IgD-negative memory B cell (primary cell): ENCODE measurements around the gene C11orf16. TPM values are rescaled to one million over a fixed set of nuclear protein-coding genes. Genes with fewer than 3 reads are reported as not detected.

Experiments
- H3K27ac Mint-ChIP-seq, 3 donors: one replicate each; pipeline ENCODE4 v1.8.0; 2020 to 2022; ENCODE audit warnings: mild to moderate bottlenecking in 3 of 3, mixed read lengths in 3 of 3, moderate library complexity in 1 of 3
- H3K27me3 Mint-ChIP-seq: one replicate; pipeline ENCODE4 v1.8.0; 2021; ENCODE audit warnings: mixed read lengths
- H3K36me3 Mint-ChIP-seq: one replicate; pipeline ENCODE4 v1.8.0; 2020; ENCODE audit warnings: mild to moderate bottlenecking, mixed read lengths
- H3K4me1 Mint-ChIP-seq, 3 donors: one replicate each; pipeline ENCODE4 v1.8.0; 2020 to 2022; ENCODE audit warnings: mixed read lengths in 3 of 3, mild to moderate bottlenecking in 1 of 3
- H3K4me3 Mint-ChIP-seq, 4 donors: one replicate each; pipeline ENCODE4 v1.8.0; 2020 to 2022; ENCODE audit warnings: mild to moderate bottlenecking in 4 of 4, mixed read lengths in 4 of 4, moderate library complexity in 3 of 4
- H3K9me3 Mint-ChIP-seq, 3 donors: one replicate each; pipeline ENCODE4 v1.8.0; 2020 to 2021; ENCODE audit warnings: mixed read lengths in 3 of 3, mild to moderate bottlenecking in 1 of 3
- polyA plus RNA-seq: library from polyadenylated mRNA; unstranded; fragments of 300-500 nt; fragmentation: Illumina TruSeq; gene quantifications from one replicate; pipeline ENCODE4 v1.2.3, GENCODE V29; 2021

Gene C11orf16
- polyA plus RNA-seq, 1 donor from 2014 or later: not detected

DNA sequence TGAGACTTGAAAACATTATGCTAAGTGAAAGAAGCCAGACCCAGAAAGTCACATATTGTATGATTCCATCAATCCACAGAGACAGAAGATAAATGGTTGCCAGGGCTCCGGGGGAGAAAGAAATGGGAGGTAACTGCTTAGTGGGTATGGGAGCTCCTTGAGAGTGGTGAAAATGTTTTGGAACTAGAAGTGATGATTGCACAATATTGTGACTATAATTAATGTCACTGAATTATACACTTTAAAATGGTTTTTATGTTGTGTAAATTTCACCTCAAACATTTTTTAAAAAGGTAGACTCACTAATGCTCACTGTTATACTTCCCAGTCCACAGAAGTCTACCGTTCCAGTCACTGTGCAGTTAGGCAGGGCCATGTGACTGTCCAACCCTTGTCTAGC is 54.0 kb downstream of the C11orf16 start:
- no peaks in the 10 kb centered on the region for H3K9me3 Mint-ChIP-seq
- H3K4me3 Mint-ChIP-seq: no peak overlapping the region
- H3K27me3 Mint-ChIP-seq: peaks cover 10% of the 10 kb centered on the region
- peaks cover 7 to 8% (median 7%) of the 10 kb centered on the region in 3 donors for H3K4me1 Mint-ChIP-seq
- no peaks in the 10 kb centered on the region for H3K36me3 Mint-ChIP-seq
- no peak overlapping the region for H3K27ac Mint-ChIP-seq

DNA sequence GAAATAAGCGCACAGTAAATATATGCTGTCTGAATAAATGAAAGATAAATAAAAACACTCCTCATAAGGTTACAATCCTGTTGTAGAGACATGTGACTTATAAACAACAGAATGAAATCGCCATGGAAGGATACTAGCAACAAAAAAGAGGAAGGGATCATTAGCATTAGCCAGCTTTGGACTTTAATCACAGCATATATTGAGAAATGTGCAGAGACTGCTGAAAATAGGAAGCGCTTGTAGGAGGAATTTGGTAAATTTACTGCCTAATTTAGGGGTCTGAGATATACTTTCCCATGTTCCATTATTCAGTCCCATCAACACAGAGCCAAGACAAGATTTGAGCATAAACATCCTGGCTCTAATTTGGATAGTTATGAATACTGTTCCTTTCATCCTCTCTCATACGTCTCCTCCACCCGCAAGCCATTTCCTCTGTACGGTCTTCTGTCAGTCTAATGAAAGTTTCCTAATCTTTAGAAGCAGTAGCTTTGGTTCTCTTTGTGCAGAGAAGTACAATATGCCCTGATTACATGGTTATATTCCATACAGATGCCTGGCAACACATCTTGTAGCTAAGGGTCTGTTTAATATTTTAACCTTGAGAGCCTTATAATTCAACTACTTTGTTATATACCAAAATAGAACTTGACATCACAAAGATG is 58.9 kb downstream of the C11orf16 start:
- no peaks in the 10 kb centered on the region for H3K9me3 Mint-ChIP-seq
- H3K27me3 Mint-ChIP-seq: peaks cover 37% of the 10 kb centered on the region
- H3K27ac Mint-ChIP-seq: no peak overlapping the region
- H3K36me3 Mint-ChIP-seq: no peaks in the 10 kb centered on the region
- H3K4me1 Mint-ChIP-seq: peaks cover 9 to 25% (median 11%) of the 10 kb centered on the region in 3 donors
- no peak overlapping the region for H3K4me3 Mint-ChIP-seq

GRCh38 chr11:8871962-8872361 is 60.8 kb downstream of the C11orf16 start:
- Mint-ChIP-seq H3K9me3 (no peaks in the 10 kb centered on the region), H3K36me3 (no peaks in the 10 kb centered on the region), H3K27me3 (peaks cover 48% of the 10 kb centered on the region), H3K4me3 (peak overlapping the region in 2 of 4 donors; percentile 58 to 63), H3K27ac (no peak overlapping the region), H3K4me1 (peaks cover 9 to 25% (median 11%) of the 10 kb centered on the region in 3 donors)

DNA sequence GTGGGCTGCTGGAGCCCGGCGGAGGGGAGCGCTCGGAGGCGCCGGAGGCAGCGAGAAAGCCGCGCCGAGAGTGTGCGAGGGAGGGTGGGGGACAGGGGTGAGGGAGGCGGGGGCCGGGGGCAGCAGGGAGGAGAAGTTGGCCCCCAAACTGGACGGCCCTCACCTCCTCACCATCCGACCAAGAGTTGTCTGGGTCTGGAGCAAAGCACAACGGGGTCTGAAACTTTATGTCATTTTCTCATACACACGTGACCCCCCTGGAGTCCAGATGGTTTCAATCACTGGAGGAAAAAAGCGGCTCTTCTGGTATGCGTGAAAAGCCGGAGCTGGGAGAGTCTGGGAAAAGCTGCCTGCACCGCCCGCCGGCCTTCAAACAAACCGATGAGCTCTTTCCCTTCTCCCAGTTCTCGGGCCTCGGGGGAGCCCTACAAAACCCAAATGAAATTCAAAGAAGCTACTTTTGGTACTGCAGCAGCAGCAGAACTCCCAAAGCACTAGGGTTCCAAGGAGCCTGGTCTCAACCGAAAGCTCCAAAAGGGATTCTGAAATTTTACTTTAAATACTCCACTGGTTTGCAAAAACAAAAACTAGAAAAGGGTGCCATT is 61.5 kb downstream of the C11orf16 start:
- Mint-ChIP-seq H3K27ac (no peak overlapping the region), H3K36me3 (no peaks in the 10 kb centered on the region), H3K9me3 (no peaks in the 10 kb centered on the region), H3K27me3 (peaks cover 48% of the 10 kb centered on the region), H3K4me3 (peak overlapping the region; percentile 58 to 72 (median 61)), H3K4me1 (peaks cover 9 to 25% (median 11%) of the 10 kb centered on the region in 3 donors)

DNA sequence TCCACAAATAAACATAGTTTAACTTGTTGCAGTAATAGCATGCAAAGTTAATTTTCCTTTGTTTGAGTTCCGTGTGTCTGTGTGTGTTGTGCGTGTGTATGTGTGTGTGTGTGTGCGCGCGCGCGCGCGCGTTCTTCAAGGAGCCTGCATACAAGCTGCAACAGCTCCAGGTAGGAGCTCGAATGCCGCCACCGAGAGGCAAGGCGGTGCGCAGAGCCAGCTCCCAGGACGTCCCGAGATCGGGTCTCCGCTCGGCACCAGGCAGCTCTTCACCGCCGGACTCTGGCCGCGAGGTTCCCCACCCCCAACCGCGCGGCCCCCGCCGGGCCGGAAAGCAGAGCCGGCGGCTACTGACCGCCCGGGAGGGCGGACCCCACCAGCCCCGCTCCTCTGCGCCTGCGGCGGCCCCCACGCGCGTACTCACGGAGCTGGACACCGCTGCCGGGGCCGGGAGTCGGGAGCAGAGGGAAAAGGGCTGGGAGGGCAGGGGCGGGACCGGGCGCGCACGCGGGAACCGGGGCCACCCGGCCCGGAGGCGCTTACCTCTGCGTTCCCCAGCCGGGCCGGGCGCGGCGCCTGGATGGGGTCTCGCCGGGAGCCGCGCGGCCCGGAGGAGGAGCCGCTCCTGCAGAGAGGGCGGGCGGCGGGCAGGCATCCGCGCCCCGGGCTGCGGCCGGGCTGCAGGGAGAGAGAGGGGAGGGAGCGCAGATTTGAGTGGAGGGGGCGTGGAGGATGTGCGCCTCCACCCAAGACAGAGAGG is 62.2 kb downstream of the C11orf16 start:
- Mint-ChIP-seq H3K36me3 (no peaks in the 10 kb centered on the region), H3K4me1 (peaks cover 9 to 25% (median 11%) of the 10 kb centered on the region in 3 donors), H3K27ac (peak overlapping the region in 1 of 3 donors; percentile 63), H3K4me3 (peak overlapping the region; percentile 70 to 86 (median 76)), H3K27me3 (peaks cover 48% of the 10 kb centered on the region), H3K9me3 (no peaks in the 10 kb centered on the region)

Other genes starting within 250 kb of the C11orf16 start
- 5.3 TPM for gene AKIP1, start 21.8 kb downstream of the C11orf16 start, polyA plus RNA-seq
- not detected for gene ASCL3, start 10.1 kb upstream of the C11orf16 start, polyA plus RNA-seq
- gene TMEM9B, start 31.5 kb upstream of the C11orf16 start, polyA plus RNA-seq: 104 TPM
- gene NRIP3, start 71.1 kb upstream of the C11orf16 start, polyA plus RNA-seq: not detected
- not detected for gene SCUBE2, start 158.7 kb upstream of the C11orf16 start, polyA plus RNA-seq